Pancreas (tissue), 10 donors: ENCODE measurements around the gene PAPSS2. TPM values are rescaled to one million over a fixed set of nuclear protein-coding genes. Genes with fewer than 3 reads are reported as not detected.

Experiments used
- ATAC-seq, 4 donors: fragments of 200-7000 bp; cut with Tn5 transposase; one replicate each; pipeline versions ENCODE4 v1.8.0 to v1.9.1; 2020; ENCODE audit warnings: mild to moderate bottlenecking in 4 of 4, moderate library complexity in 4 of 4
- DNase-seq, 6 donors: peaks; one replicate each; pipeline ENCODE4 v3.0.0-alpha.2; 2020
- FAIRE-seq: peaks from 2 replicates; lab custom pipeline; 2012; peaks lifted over from hg19 to GRCh38; lab: Jason Lieb, UNC
- H3K27ac ChIP-seq, 4 donors: fragments of 200-600 bp; sonication (generic); 1 replicate in 3 of 4; 2 replicates in 1 of 4; pipeline versions ENCODE4 v1.5.0 to v1.8.0; 2020
- H3K27me3 ChIP-seq, 4 donors: fragments of 200-600 bp; one replicate each; pipeline ENCODE4 v1.8.0; 2021
- H3K36me3 ChIP-seq, 3 donors: fragments of 200-600 bp; sonication (generic) in 1 of 3; one replicate each; pipeline versions ENCODE4 v1.5.0 to v1.8.0; 2020 to 2021
- H3K4me1 ChIP-seq, 3 donors: fragments of 200-600 bp; one replicate each; pipeline ENCODE4 v1.8.0; 2021
- H3K4me3 ChIP-seq, 4 donors: fragments of 200-600 bp; sonication (generic) in 2 of 4; one replicate each; pipeline versions ENCODE4 v1.5.0 to v1.8.0; 2020 to 2021
- H3K9me3 ChIP-seq, 4 donors: fragments of 200-600 bp; one replicate each; pipeline ENCODE4 v1.8.0; 2021
- WGBS, 2 donors: extraction: QIAGEN DNeasy Blood & Tissue Kit; methylation state at CpG; one replicate each; pipeline ENCODE4 v1.1.7; 2013; 5-methylcytosine and 5-hydroxymethylcytosine counted together
- intact Hi-C, 3 donors: fragments of 100-400 bp; cut with DNase I; formaldehyde crosslinking; loops; one replicate each; pipeline versions ENCODE4 v1.11.1 to v1.14.2; 2022
- polyA plus RNA-seq, 2 donors: library from polyadenylated mRNA; stranded (reverse); fragments of 200-250 nt; gene quantifications; one replicate each; pipeline ENCODE4 v1.2.3, GENCODE V29; 2013
- total RNA-seq, 6 donors: library from RNA; stranded (reverse); fragmentation: NEBNext Ultra II Directional in 4 of 6; extraction: Animal tissue kit (Norgen Biotek cat#: 25700) in 4 of 6; gene quantifications; one replicate each; pipeline versions ENCODE4 v1.2.1 to v1.2.4, GENCODE V29; 2021 to 2023
- TF ChIP-seq, protein P1 (sequence below), 4 donors: fragments of 200-600 bp; sonication (generic) in 3 of 4; IDR thresholded peaks; one replicate each; pipeline versions ENCODE4 v1.5.0 to v1.8.0; 2021; ENCODE audit warnings: antibody characterized with exemption in 4 of 4
- donor health status: healthy with polysubstance abuse.
- donor health status: DM: no; HTN: no; CAD: no; lungs with moderate emphysema.
- donor health status: DM: no; HTN: no; CAD: no.
- donor health status: control.
- donor health status: control.
- donor health status: Bipolar disorder and iron deficiency.
- donor health status: DM: yes; HTN: yes; CAD: no.
- donor health status: DM: no; HTN: no; CAD: no.
- donor health status: DM: no; HTN: no; CAD: no.
- donor health status: DM: yes; HTN: yes; CAD: no.

The PAPSS2 gene
- total and polyA plus RNA-seq, 8 donors: 10.0 to 54.7 (median 39.9) TPM

GRCh38 chr10:87751274-87751673, 91.6 kb downstream of the PAPSS2 start:
- Histone ChIP-seq H3K4me1 (no peaks in the 10 kb centered on the region), H3K27ac (no peak overlapping the region), H3K9me3 (no peaks in the 10 kb centered on the region), H3K36me3 (peaks cover 0 to 14% (median 0%) of the 10 kb centered on the region in 3 donors), H3K27me3 (no peaks in the 10 kb centered on the region), H3K4me3 (no peak overlapping the region)
- TF ChIP-seq, protein P1, sequence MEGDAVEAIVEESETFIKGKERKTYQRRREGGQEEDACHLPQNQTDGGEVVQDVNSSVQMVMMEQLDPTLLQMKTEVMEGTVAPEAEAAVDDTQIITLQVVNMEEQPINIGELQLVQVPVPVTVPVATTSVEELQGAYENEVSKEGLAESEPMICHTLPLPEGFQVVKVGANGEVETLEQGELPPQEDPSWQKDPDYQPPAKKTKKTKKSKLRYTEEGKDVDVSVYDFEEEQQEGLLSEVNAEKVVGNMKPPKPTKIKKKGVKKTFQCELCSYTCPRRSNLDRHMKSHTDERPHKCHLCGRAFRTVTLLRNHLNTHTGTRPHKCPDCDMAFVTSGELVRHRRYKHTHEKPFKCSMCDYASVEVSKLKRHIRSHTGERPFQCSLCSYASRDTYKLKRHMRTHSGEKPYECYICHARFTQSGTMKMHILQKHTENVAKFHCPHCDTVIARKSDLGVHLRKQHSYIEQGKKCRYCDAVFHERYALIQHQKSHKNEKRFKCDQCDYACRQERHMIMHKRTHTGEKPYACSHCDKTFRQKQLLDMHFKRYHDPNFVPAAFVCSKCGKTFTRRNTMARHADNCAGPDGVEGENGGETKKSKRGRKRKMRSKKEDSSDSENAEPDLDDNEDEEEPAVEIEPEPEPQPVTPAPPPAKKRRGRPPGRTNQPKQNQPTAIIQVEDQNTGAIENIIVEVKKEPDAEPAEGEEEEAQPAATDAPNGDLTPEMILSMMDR (IDR thresholded peaks at IDR 0.05): no peak
- DNase-seq: no peak
- ATAC-seq: no peak
- intact Hi-C loops: no loop called here
- FAIRE-seq: no peak
- 84 to 90% methylated on average over 2 of the region's 2 CpGs for WGBS, 2 donors

DNA sequence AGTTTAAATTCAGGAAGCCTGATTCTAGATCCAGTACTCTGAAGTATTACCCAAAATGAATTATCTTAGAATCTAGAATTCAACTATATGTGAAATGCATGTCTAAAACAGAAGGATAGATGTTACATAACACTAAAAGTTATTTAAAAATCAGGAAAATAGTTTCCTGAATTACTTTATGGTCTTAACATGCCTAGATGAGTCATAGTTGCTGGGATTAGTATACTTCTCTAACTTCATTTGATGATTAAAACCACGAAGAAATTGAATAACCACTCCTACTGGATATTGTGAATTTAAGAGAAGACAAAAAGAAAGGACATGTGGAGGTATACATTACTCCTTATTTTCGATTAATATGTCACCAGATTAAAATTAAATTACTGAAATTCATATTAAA, 92.9 kb downstream of the PAPSS2 start:
- peaks cover 0 to 14% (median 0%) of the 10 kb centered on the region in 3 donors for H3K36me3 ChIP-seq
- H3K27ac ChIP-seq: no peak overlapping the region
- no peak for DNase-seq
- TF ChIP-seq, protein P1 (IDR thresholded peaks at IDR 0.05): no peak
- intact Hi-C loops: no loop called here
- WGBS, 2 donors: 84 to 94% methylated on average over 2 of the region's 2 CpGs
- H3K9me3 ChIP-seq: no peaks in the 10 kb centered on the region
- H3K4me3 ChIP-seq: no peak overlapping the region
- H3K27me3 ChIP-seq: no peaks in the 10 kb centered on the region
- no peak for ATAC-seq
- H3K4me1 ChIP-seq: no peaks in the 10 kb centered on the region
- FAIRE-seq: peak; percentile 5

- ATAC-seq (no peak), FAIRE-seq (no peak), DNase-seq (no peak)
- no peak overlapping the region for H3K4me3 ChIP-seq
- H3K36me3 ChIP-seq: peaks cover 0 to 14% (median 0%) of the 10 kb centered on the region in 3 donors
- H3K27ac ChIP-seq: no peak overlapping the region
- H3K4me1 ChIP-seq: no peaks in the 10 kb centered on the region
- intact Hi-C loops: no loop called here
- TF ChIP-seq, protein P1 (IDR thresholded peaks at IDR 0.05): no peak
- H3K9me3 ChIP-seq: no peaks in the 10 kb centered on the region
- 88 to 89% methylated on average over 8 of the region's 8 CpGs for WGBS, 2 donors
- no peaks in the 10 kb centered on the region for H3K27me3 ChIP-seq
These were observed 94.6 kb downstream of the PAPSS2 start for GRCh38 chr10:87753995-87754866.

DNA sequence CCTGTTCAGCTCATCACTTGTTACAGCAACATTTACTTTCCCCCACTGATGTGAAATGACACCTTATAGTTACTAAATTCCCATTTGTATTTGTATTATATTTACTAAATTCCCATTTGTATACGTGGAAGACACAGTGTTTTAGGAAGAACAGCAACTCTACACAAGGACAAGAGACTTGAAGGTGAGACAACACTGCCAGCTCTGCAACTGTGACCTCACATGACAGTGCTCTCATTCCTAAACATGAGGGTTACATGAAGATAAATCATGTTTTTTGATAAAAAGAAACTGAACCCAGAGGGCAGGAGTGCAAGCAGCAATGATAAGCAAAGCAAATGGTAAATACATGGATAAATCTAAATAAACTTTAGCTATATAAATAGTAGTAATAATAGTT, 98.0 kb downstream of the PAPSS2 start:
- intact Hi-C loops: no loop called here
- TF ChIP-seq, protein P1 (IDR thresholded peaks at IDR 0.05): no peak
- Histone ChIP-seq H3K27ac (no peak overlapping the region), H3K9me3 (no peaks in the 10 kb centered on the region), H3K27me3 (no peaks in the 10 kb centered on the region), H3K36me3 (peaks cover 0 to 14% (median 0%) of the 10 kb centered on the region in 3 donors), H3K4me3 (no peak overlapping the region), H3K4me1 (peaks cover 0 to 6% (median 0%) of the 10 kb centered on the region in 3 donors)
- ATAC-seq (no peak), FAIRE-seq (no peak), DNase-seq (no peak)
- whole genome bisulfite sequencing, 2 donors: 53 to 67% methylated on average over 1 of the region's 1 CpG

- TF ChIP-seq, protein P1 (IDR thresholded peaks at IDR 0.05): no peak
- Histone ChIP-seq H3K4me1 (peaks cover 0 to 6% (median 0%) of the 10 kb centered on the region in 3 donors), H3K27me3 (no peaks in the 10 kb centered on the region), H3K4me3 (no peak overlapping the region), H3K36me3 (peaks cover 0 to 11% (median 0%) of the 10 kb centered on the region in 3 donors), H3K9me3 (no peaks in the 10 kb centered on the region), H3K27ac (no peak overlapping the region)
- intact Hi-C loops: no loop called here
- no peak for DNase-seq
- no peak for FAIRE-seq
- ATAC-seq: no peak
These were observed 99.9 kb downstream of the PAPSS2 start for GRCh38 chr10:87759551-87759950.
